Activated T-helper 9 cell treated with anti-CD3 and anti-CD28 coated beads, Interleukin-2, amount 50 U/mL, for 16 hours (primary cell): ENCODE measurements around the gene HSD17B2.
"Not testable (repeated sequence)": the region's sequence is repeated elsewhere in the genome, so short reads cannot be mapped to it uniquely, and the experiment has no call there.

ENCODE experiments used
- DNase-seq: peaks from one replicate; pipeline ENCODE4 v3.0.0-alpha.2; 2020; ENCODE audit warnings: low read depth

The HSD17B2 gene

GRCh38 chr16:82134846-82135245, 99.8 kb downstream of the HSD17B2 start:
- DNase-seq: no peak

GRCh38 chr16:82135844-82136243, 100.8 kb downstream of the HSD17B2 start:
- DNase-seq: no peak

GRCh38 chr16:82136956-82137821, 102.1 kb downstream of the HSD17B2 start:
- DNase-seq: no peak

- DNase-seq: no peak
Measured at GRCh38 chr16:82137822-82138167, 102.7 kb downstream of the HSD17B2 start.

- no peak for DNase-seq
Measured at GRCh38 chr16:82138478-82139285, 103.6 kb downstream of the HSD17B2 start.

- DNase-seq: not testable (repeated sequence)
Measured at GRCh38 chr16:82139286-82139571, 104.2 kb downstream of the HSD17B2 start.

- no peak for DNase-seq
Measured at GRCh38 chr16:82146556-82146955, 111.5 kb downstream of the HSD17B2 start.

GRCh38 chr16:82146957-82147356, 111.9 kb downstream of the HSD17B2 start:
- no peak for DNase-seq

GRCh38 chr16:82147546-82147945, 112.5 kb downstream of the HSD17B2 start:
- DNase-seq: no peak
